ENCODE results near the gene PIK3CG.
"Not testable (repeated sequence)": the region's sequence is repeated elsewhere in the genome, so short reads cannot be mapped to it uniquely, and the experiment has no call there.

The PIK3CG gene

DNA sequence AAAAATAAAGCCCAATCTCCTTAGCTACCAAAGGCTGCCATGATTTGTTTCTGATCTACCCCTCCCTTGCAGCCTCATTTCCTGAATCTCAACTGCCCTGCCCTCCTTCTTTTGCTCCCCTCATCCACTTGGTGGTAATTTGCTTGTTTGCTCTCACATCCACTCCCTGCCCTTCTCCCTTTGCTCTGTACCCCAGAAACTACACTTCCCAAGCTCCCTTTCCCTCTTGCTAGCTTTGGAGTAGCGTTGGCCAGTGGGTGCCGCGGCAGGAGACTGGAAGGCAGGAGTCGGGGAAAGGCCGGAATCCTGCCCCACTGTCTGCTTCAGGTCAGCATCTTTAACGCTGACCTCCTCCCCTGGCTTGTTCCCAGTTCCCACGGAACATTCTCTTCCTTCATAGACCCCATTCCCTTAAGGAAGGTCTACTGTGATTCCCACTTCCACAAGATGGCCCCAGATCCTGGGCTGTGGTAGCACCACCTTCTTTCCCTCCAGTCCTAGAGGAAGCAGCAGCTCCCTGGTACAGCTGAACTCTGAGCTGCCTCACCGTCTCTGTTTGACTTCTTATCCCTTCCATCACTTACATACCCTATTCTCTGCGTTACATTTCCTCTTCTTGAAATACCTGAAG lies 79.1 kb downstream of the PIK3CG start:
- Histone ChIP-seq H3K9me3 (ENCODE audit: insufficient read depth, low read length) (no peaks in the 10 kb centered on the region), H3K36me3 (ENCODE audit: insufficient read depth, insufficient read length, low read length) (no peaks in the 10 kb centered on the region), H3K4me1 (ENCODE audit: insufficient read depth, insufficient read length) (no peaks in the 10 kb centered on the region), H3K27me3 (ENCODE audit: insufficient read depth, insufficient read length) (no peaks in the 10 kb centered on the region), H3K4me3 (ENCODE audit: insufficient read length, low read depth) (no peak overlapping the region), H3K9ac (ENCODE audit: insufficient read length, low read depth) (no peak overlapping the region)
- no peak for DNase-seq (ENCODE audit: low read depth, low spot score)
- no peak for TF ChIP-seq SUZ12 (IDR thresholded peaks at IDR 0.05; ENCODE audit: extremely low read depth, insufficient read depth, insufficient read length)
- TF ChIP-seq ZNF274 (IDR thresholded peaks at IDR 0.05; ENCODE audit: low read depth, low read length) = no peak
- no peak for TF ChIP-seq YY1 (IDR thresholded peaks at IDR 0.05; ENCODE audit: insufficient read depth, insufficient read length)

DNA sequence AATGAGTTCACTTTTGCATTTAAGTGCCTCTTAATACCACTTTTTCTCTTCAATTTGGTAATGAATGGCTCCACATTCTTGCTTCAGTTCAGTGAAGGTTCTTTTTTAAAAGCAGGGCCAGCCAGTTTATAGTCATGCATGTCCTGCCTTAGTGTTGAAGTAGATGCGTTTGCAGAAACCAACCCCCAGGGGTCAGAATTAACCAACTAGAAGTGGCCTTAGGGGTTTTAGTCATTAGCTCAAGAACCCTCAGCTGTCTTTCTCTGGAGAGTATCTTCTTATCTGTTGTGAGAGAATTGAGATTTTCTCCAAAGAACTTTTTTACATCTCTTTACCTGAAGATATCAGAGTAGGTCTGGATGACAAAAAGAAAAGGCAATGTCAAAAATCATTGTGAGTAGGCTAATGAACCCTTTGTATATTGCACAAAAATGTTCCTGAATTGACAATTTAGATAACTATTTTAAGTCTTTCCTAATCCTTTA lies 82.2 kb downstream of the PIK3CG start:
- no peak for TF ChIP-seq ZNF274 (IDR thresholded peaks at IDR 0.05; ENCODE audit: low read depth, low read length)
- TF ChIP-seq YY1 (IDR thresholded peaks at IDR 0.05; ENCODE audit: insufficient read depth, insufficient read length) = no peak
- no peak for TF ChIP-seq SUZ12 (IDR thresholded peaks at IDR 0.05; ENCODE audit: extremely low read depth, insufficient read depth, insufficient read length)
- Histone ChIP-seq H3K9ac (ENCODE audit: insufficient read length, low read depth) (no peak overlapping the region), H3K4me1 (ENCODE audit: insufficient read depth, insufficient read length) (no peaks in the 10 kb centered on the region), H3K4me3 (ENCODE audit: insufficient read length, low read depth) (no peak overlapping the region), H3K9me3 (ENCODE audit: insufficient read depth, low read length) (no peaks in the 10 kb centered on the region), H3K27me3 (ENCODE audit: insufficient read depth, insufficient read length) (no peaks in the 10 kb centered on the region), H3K36me3 (ENCODE audit: insufficient read depth, insufficient read length, low read length) (no peaks in the 10 kb centered on the region)
- DNase-seq (ENCODE audit: low read depth, low spot score) = peak; percentile 95

DNA sequence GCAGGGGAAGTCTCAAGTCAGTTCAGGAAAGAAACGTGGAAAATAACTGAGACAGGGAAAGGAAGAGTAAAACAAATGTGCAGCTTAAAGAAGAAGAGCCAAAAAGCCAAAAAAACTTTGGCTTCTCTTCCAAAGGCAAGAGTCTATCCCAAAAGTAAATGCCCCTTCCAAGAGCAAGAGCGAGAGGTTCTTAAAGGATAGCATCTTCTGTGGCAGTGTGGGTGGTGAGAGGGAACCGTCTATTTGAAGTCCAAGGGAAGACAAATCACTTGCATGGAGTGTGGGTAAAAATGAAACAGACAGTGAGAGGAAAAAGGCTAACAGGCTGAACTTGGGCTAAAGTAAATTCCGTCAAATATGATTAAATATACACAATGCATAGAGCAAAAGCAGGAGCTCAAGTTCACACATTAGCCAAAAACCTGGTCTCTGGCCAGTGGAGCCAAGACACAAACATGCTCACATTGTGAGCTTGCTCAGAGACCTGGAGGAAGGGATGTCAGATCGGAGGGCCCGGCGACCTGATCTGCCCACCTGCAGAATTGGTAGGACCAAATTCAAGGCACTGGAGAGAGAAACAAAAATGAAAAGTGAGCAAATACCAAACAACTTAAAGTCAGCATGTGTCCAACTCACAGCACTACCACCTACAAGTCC lies 87.0 kb downstream of the PIK3CG start:
- Histone ChIP-seq H3K27me3 (ENCODE audit: insufficient read depth, insufficient read length) (no peaks in the 10 kb centered on the region), H3K4me3 (ENCODE audit: insufficient read length, low read depth) (no peak overlapping the region), H3K36me3 (ENCODE audit: insufficient read depth, insufficient read length, low read length) (no peaks in the 10 kb centered on the region), H3K9me3 (ENCODE audit: insufficient read depth, low read length) (no peaks in the 10 kb centered on the region), H3K9ac (ENCODE audit: insufficient read length, low read depth) (no peak overlapping the region), H3K4me1 (ENCODE audit: insufficient read depth, insufficient read length) (peaks cover 8% of the 10 kb centered on the region)
- TF ChIP-seq SUZ12 (IDR thresholded peaks at IDR 0.05; ENCODE audit: extremely low read depth, insufficient read depth, insufficient read length) (no peak), YY1 (IDR thresholded peaks at IDR 0.05; ENCODE audit: insufficient read depth, insufficient read length) (no peak), ZNF274 (IDR thresholded peaks at IDR 0.05; ENCODE audit: low read depth, low read length) (no peak)
- no peak for DNase-seq (ENCODE audit: low read depth, low spot score)

DNA sequence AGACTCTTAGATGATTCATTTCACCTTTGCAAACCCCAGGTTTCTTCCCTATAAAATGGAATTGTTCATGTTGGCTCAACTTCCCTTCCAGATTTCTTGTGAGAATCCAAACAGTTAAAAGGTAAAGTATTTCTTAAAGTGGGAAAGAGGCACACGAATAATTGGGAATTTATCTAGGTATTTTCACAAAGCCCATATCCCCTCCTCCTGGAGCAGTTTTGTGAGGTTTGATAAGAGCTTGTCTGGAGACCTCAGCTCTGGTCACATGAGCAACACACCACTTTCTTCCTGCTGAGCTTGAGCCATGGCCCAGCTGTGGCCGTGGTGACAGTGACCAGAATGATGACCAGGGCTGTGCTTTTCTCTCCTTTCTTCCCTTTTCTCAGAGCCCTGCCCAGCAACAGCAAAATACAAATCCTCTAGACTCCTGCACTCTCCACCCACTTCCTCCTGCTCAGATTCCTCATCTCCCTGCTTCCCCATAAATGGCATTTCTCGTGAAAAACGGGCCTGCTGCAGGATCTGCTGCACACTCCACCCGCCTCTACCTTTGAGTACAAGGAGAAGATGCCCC lies 87.7 kb downstream of the PIK3CG start:
- Histone ChIP-seq H3K36me3 (ENCODE audit: insufficient read depth, insufficient read length, low read length) (no peaks in the 10 kb centered on the region), H3K9ac (ENCODE audit: insufficient read length, low read depth) (no peak overlapping the region), H3K9me3 (ENCODE audit: insufficient read depth, low read length) (no peaks in the 10 kb centered on the region), H3K27me3 (ENCODE audit: insufficient read depth, insufficient read length) (no peaks in the 10 kb centered on the region), H3K4me1 (ENCODE audit: insufficient read depth, insufficient read length) (peaks cover 8% of the 10 kb centered on the region), H3K4me3 (ENCODE audit: insufficient read length, low read depth) (no peak overlapping the region)
- DNase-seq (ENCODE audit: low read depth, low spot score) = no peak
- TF ChIP-seq ZNF274 (IDR thresholded peaks at IDR 0.05; ENCODE audit: low read depth, low read length) (no peak), YY1 (IDR thresholded peaks at IDR 0.05; ENCODE audit: insufficient read depth, insufficient read length) (no peak), SUZ12 (IDR thresholded peaks at IDR 0.05; ENCODE audit: extremely low read depth, insufficient read depth, insufficient read length) (no peak)

DNA sequence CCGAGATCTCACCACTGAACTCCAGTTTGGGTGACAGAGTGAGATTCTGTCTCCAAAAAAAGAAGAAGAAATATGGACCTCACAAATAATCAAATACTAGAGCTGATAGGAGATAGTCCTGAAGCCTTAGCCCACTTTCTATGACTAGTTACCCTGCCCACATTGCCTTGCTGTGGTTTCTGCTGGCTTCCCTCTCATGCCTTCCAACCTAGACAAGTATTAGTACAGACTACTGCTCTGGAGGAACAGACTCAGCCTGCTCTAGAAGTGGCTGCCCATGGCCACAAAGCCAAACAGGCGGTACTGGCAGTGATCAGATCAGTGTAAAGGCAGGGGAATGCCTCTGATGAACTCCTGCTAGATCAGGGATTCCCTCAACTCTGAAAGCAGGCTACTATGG lies 89.8 kb downstream of the PIK3CG start:
- no peaks in the 10 kb centered on the region for H3K27me3 ChIP-seq (ENCODE audit: insufficient read depth, insufficient read length)
- no peak overlapping the region for H3K9ac ChIP-seq (ENCODE audit: insufficient read length, low read depth)
- no peak for TF ChIP-seq ZNF274 (IDR thresholded peaks at IDR 0.05; ENCODE audit: low read depth, low read length)
- TF ChIP-seq SUZ12 (IDR thresholded peaks at IDR 0.05; ENCODE audit: extremely low read depth, insufficient read depth, insufficient read length) = no peak
- no peak for TF ChIP-seq YY1 (IDR thresholded peaks at IDR 0.05; ENCODE audit: insufficient read depth, insufficient read length)

DNA sequence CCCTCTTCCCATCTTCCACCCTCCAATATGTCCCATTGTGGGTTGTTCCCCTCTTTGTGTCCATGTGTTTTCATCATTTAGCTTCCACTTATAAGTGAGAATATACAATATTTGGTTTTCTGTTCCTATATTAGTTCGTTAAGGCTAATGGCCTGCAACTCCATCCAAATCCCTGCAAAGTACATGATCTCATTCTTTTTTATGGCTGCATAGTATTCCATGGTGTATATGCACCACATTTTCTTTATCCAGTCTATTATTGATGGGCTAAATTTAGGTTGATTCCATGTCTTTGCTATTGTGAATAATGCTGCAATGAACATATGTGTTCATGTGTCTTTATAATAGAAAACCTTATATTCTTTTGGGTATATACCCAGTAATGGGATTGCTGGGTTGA lies 90.8 kb downstream of the PIK3CG start:
- DNase-seq (ENCODE audit: low read depth, low spot score); H3K36me3 ChIP-seq (ENCODE audit: insufficient read depth, insufficient read length, low read length); H3K27me3 ChIP-seq (ENCODE audit: insufficient read depth, insufficient read length); H3K4me1 ChIP-seq (ENCODE audit: insufficient read depth, insufficient read length); H3K4me3 ChIP-seq (ENCODE audit: insufficient read length, low read depth); H3K9me3 ChIP-seq (ENCODE audit: insufficient read depth, low read length); H3K9ac ChIP-seq (ENCODE audit: insufficient read length, low read depth): not testable (repeated sequence)

More for the DNA sequence above, 89.8 kb downstream of the PIK3CG start:
- H3K4me3 ChIP-seq (ENCODE audit: insufficient read length, low read depth) = no peak overlapping the region
- H3K9me3 ChIP-seq (ENCODE audit: insufficient read depth, low read length) = no peaks in the 10 kb centered on the region
- no peaks in the 10 kb centered on the region for H3K36me3 ChIP-seq (ENCODE audit: insufficient read depth, insufficient read length, low read length)
- DNase-seq (ENCODE audit: low read depth, low spot score) = no peak
- peaks cover 8% of the 10 kb centered on the region for H3K4me1 ChIP-seq (ENCODE audit: insufficient read depth, insufficient read length)

Measured in NT2/D1 (cell line).